GM12892 (cell line): ENCODE data around the gene GDF2.

Experiments used
- DNase-seq: peaks from one replicate; pipeline ENCODE4 v3.0.0; 2011; ENCODE audit not compliant: insufficient read length
- FAIRE-seq: peaks from 2 replicates; lab custom pipeline; 2011; peaks lifted over from hg19 to GRCh38; lab: Jason Lieb, UNC
- POLR2A ChIP-seq: IDR thresholded peaks from 2 replicates; pipeline ENCODE4 v1.6.1; 2011; ENCODE audit warnings: low read depth, low read length, control low read depth
- POLR2AphosphoS5 ChIP-seq: IDR thresholded peaks from 2 replicates; pipeline ENCODE4 v1.6.1; 2011; ENCODE audit warnings: low read depth, low read length, control low read depth
- TAF1 ChIP-seq: IDR thresholded peaks from 2 replicates; pipeline ENCODE4 v1.6.1; 2011; ENCODE audit warnings: low read depth, mild to moderate bottlenecking, control low read depth, low read length, borderline replicate concordance

GDF2 gene

DNA sequence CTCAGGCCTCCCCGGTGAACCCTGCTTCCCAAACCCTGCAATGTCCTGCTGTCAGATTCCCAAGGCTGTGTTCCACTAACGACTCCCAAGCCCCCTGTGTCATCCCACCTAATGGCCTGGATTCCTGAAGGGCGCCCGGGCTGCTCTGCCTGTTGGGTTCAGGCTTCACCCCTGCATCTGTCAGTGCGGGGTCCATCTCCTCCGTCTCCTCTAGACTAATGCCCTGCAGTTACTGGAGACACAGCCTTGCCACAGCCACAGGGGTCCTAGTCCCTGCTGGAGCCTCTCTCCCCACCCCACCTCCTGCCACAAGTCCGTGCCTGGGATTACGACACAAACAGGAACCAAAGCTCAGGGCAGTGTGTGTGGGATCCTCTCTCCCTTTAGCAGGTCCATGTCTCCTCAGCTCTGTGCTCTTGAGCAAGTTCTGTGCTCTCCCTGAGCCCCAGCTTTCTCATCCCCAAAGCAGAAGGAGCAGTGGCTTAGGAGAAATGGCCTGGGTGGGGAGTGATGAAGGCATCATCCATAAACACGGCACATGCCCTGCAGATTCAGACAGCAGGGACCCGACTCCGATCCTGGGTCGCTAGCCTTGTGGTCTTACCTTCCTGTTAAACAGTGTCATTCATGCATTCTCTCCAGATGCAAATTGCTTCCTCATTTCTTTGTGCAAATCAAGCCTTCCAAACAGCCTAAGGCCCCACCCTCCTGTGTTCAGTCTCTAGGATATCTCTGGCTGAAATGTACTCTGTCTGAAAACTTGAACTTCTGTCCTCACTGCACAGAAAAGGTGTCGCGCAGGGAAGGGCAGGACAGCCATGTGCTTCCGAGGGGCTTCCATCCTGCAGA lies 17.7 kb downstream of the GDF2 start:
- DNase-seq: no peak
- no peak for FAIRE-seq
- no peak for TF ChIP-seq TAF1
- no peak for TF ChIP-seq POLR2A
- no peak for TF ChIP-seq POLR2AphosphoS5

DNA sequence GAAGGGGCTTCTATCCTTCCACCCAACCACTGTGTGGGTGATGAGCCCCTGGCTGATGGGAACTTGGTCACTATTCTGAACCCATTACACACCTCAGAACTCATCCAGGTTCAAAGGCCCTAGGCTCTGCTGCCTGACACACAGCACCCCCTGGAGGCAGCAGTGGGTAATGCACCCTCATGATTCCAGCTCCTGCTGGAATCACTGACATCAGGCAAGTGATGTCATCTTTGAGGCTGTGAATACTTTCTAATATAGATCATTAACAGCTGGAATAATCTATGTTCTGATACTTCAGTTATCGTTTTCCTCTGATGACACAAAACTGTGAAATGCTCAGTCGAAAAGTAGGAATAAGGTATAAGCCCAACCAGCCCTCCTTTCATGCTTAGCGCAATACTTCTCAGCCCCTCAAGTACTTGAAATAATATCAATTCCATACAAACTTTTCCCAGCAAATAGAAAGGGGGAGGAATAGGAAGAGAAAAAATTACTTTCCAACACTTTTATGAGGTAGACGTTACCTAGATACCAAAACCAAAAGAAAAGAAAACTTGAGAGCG lies 18.4 kb downstream of the GDF2 start:
- peak; percentile 46 for DNase-seq
- TF ChIP-seq POLR2A: no peak
- no peak for FAIRE-seq

DNA sequence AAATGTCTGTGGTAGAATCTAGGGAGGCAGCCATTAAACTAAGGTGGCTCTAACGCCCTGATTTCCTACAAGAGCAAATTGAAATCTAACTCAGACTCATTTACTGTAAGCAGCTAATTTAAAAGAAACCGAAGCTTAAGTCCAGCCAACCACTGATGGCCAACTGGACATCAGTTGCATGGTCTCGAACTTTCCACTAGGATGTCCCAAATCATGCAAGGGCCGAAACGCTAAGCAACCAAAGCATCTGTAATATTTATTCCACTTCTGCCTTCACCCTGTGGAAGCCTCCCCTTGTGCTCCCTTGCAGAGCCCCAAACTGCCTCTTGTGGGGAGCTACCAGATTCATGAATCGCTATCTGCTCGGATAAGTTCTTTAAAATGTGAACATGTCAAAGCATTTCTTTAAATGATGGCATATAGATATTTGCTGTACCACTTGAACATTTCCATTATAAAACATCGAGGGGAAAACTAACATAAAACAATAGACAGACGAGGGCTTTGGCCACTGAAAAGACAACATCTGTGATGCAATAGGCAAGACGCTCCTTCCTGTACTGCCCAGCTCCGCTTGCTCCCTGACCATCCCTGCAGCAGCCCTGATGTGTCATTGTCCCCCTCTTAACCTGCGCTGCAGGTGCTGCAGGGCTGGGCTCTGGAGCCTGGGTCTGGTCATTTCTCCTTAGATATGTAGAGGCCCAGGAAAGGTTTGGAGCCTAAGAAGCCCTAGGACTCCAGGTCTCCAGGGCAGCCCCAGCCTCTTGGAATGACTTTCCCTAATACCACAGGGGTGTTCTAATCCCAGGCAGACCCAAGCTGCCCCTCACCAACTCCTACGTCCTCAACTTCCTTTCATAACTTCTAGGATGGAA lies 23.0 kb downstream of the GDF2 start:
- TF ChIP-seq POLR2AphosphoS5: no peak
- no peak for TF ChIP-seq TAF1
- TF ChIP-seq POLR2A: no peak
- no peak for DNase-seq
- FAIRE-seq: no peak

DNA sequence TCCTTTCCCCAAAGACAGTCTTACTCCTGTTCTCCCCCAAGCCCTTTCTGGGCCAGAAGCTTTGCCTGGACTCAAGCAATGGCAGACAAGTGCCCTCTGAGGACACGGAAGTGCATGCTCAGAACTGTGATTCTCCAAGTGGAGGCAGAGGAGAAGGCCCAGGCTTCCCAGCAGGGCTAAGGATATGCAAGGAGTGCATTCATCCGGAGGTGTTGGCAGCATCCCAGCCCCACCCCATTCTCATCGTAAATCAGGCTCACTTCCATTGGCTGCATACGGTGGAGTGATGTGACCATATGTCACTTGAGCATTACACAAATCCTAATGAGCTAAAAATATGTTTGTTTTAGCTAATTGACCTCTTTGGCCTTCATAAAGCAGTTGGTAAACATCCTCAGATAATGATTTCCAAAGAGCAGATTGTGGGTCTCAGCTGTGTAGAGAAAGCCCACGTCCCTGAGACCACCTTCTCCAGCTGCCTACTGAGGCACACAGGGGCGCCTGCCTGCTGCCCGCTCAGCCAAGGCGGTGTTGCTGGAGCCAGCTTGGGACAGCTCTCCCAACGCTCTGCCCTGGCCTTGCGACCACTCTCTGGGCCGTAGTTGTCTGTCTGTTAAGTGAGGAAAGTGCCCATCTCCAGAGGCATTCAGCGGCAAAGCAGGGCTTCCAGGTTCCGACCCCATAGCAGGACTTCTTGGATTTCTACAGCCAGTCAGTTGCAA lies 24.5 kb downstream of the GDF2 start:
- no peak for TF ChIP-seq POLR2AphosphoS5
- DNase-seq (no peak), FAIRE-seq (no peak)

DNA sequence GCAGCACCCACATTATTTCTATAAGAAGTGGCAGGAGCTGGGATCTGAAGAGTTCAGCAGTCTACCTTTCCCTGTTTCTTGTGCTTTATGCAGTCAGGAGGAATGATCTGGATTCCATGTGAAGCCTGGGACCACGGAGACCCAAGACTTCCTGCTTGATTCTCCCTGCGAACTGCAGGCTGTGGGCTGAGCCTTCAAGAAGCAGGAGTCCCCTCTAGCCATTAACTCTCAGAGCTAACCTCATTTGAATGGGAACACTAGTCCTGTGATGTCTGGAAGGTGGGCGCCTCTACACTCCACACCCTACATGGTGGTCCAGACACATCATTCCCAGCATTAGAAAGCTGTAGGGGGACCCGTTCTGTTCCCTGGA lies 25.0 kb downstream of the GDF2 start:
- TF ChIP-seq TAF1 (no peak), POLR2AphosphoS5 (no peak), POLR2A (no peak)
- no peak for DNase-seq
- no peak for FAIRE-seq

DNA sequence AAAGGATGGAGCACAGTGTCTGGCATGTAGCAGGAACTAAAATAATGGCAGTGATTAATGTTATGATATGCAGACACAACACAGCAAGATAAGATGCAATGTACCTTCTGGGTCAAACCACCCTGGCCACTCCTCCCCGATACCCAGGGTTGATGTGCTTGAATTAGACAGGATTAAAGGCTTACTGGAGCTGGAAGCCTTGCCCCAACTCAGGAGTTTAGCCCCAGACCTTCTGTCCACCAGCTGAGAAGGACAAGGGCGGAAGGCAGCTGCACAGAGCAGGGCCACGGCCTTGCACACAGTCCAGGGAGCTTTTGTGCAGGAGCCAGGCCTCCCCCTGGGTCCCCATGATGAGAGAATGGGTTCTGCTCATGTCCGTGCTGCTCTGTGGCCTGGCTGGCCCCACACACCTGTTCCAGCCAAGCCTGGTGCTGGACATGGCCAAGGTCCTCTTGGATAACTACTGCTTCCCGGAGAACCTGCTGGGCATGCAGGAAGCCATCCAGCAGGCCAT lies 25.9 kb downstream of the GDF2 start, which contains the start of gene RBP3:
Gene RBP3, plus strand, starts transcription at position 226 of the 514 bp plus-strand sequence. Its CDS starts 122 bp downstream, at position 348.
- FAIRE-seq (no peak), DNase-seq (no peak)
- TF ChIP-seq POLR2AphosphoS5 (no peak), POLR2A (no peak), TAF1 (no peak)

DNA sequence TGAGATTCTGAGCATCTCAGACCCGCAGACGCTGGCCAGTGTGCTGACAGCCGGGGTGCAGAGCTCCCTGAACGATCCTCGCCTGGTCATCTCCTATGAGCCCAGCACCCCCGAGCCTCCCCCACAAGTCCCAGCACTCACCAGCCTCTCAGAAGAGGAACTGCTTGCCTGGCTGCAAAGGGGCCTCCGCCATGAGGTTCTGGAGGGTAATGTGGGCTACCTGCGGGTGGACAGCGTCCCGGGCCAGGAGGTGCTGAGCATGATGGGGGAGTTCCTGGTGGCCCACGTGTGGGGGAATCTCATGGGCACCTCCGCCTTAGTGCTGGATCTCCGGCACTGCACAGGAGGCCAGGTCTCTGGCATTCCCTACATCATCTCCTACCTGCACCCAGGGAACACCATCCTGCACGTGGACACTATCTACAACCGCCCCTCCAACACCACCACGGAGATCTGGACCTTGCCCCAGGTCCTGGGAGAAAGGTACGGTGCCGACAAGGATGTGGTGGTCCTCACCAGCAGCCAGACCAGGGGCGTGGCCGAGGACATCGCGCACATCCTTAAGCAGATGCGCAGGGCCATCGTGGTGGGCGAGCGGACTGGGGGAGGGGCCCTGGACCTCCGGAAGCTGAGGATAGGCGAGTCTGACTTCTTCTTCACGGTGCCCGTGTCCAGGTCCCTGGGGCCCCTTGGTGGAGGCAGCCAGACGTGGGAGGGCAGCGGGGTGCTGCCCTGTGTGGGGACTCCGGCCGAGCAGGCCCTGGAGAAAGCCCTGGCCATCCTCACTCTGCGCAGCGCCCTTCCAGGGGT lies 26.6 kb downstream of the GDF2 start:
- FAIRE-seq (no peak), DNase-seq (no peak)
- TF ChIP-seq POLR2A: no peak
- TF ChIP-seq POLR2AphosphoS5: no peak
- no peak for TF ChIP-seq TAF1

DNA sequence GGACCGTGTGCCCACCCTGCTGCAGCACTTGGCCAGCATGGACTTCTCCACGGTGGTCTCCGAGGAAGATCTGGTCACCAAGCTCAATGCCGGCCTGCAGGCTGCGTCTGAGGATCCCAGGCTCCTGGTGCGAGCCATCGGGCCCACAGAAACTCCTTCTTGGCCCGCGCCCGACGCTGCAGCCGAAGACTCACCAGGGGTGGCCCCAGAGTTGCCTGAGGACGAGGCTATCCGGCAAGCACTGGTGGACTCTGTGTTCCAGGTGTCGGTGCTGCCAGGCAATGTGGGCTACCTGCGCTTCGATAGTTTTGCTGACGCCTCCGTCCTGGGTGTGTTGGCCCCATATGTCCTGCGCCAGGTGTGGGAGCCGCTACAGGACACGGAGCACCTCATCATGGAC lies 27.3 kb downstream of the GDF2 start:
- no peak for DNase-seq
- no peak for FAIRE-seq
- TF ChIP-seq TAF1 (no peak), POLR2A (no peak), POLR2AphosphoS5 (no peak)

DNA sequence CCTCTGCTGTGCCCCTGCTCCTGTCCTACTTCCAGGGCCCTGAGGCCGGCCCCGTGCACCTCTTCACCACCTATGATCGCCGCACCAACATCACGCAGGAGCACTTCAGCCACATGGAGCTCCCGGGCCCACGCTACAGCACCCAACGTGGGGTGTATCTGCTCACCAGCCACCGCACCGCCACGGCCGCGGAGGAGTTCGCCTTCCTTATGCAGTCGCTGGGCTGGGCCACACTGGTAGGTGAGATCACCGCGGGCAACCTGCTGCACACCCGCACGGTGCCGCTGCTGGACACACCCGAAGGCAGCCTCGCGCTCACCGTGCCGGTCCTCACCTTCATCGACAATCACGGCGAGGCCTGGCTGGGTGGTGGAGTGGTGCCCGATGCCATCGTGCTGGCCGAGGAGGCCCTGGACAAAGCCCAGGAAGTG lies 27.7 kb downstream of the GDF2 start:
- TF ChIP-seq POLR2A: no peak
- no peak for TF ChIP-seq TAF1
- TF ChIP-seq POLR2AphosphoS5: no peak
- no peak for FAIRE-seq

DNA sequence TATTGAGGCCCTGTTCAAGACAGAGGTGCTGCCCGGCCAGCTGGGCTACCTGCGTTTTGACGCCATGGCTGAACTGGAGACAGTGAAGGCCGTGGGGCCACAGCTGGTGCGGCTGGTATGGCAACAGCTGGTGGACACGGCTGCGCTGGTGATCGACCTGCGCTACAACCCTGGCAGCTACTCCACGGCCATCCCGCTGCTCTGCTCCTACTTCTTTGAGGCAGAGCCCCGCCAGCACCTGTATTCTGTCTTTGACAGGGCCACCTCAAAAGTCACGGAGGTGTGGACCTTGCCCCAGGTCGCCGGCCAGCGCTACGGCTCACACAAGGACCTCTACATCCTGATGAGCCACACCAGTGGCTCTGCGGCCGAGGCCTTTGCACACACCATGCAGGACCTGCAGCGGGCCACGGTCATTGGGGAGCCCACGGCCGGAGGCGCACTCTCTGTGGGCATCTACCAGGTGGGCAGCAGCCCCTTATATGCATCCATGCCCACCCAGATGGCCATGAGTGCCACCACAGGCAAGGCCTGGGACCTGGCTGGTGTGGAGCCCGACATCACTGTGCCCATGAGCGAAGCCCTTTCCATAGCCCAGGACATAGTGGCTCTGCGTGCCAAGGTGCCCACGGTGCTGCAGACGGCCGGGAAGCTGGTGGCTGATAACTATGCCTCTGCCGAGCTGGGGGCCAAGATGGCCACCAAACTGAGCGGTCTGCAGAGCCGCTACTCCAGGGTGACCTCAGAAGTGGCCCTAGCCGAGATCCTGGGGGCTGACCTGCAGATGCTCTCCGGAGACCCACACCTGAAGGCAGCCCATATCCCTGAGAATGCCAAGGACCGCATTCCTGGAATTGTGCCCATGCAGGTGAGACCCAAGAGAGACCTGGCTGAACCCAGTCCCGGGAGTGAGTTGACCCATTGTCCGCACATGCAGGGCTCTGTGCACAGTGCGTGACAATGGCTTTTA lies 28.7 kb downstream of the GDF2 start:
- TF ChIP-seq POLR2AphosphoS5 (no peak), POLR2A (no peak), TAF1 (no peak)
- DNase-seq (no peak), FAIRE-seq (no peak)

More for the DNA sequence above, 27.7 kb downstream of the GDF2 start:
- DNase-seq: no peak
